ENCODE data around the gene KLHL8. TPM values are rescaled to one million over a fixed set of nuclear protein-coding genes. Genes with fewer than 3 reads are reported as not detected.

The KLHL8 gene
- polyA plus RNA-seq, 1 donor from 2014 or later = 15.0 TPM

DNA sequence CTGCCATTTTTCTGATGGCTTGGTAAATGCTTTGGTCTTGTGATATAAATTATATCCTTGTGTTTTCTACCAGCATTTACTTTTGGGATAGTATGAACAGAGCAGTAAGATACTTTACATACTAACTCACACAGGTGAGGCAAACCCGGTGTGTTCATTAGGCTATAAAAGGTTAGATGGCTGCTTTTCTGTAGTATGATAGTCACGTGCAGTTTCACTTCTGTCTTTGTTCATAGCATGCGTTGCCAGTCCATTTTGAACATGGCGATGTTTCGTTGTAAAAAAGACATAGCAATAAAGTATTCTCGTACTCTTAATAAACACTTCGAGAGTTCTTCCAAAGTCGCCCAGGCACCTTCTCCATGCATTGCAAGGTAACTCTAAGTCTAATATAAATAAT lies 88.4 kb downstream of the KLHL8 start:
- Histone ChIP-seq H3K9me2 (ENCODE audit: insufficient read depth, low read length) (no peaks in the 10 kb centered on the region), H3K36me3 (ENCODE audit: insufficient read depth, low read length) (no peaks in the 10 kb centered on the region)

GRCh38 chr4:87130985-87131703 lies 89.3 kb downstream of the KLHL8 start:
- no peaks in the 10 kb centered on the region for H3K9me3 ChIP-seq (ENCODE audit: low read length)
- TF ChIP-seq POLR2AphosphoS5 (IDR thresholded peaks at IDR 0.05) (no peak), TAF1 (IDR thresholded peaks at IDR 0.05; ENCODE audit: low read depth) (no peak), REST (IDR thresholded peaks at IDR 0.05; ENCODE audit: borderline replicate concordance) (no peak), RAD21 (conservative IDR thresholded peaks at IDR 0.05) (no peak), EZH2 (IDR thresholded peaks at IDR 0.05; ENCODE audit: borderline replicate concordance, insufficient read depth, low read length, poor library complexity, severe bottlenecking) (no peak), SMC3 (conservative IDR thresholded peaks at IDR 0.05; ENCODE audit: poor library complexity) (no peak), MXI1 (conservative IDR thresholded peaks at IDR 0.05; ENCODE audit: poor library complexity, severe bottlenecking) (no peak)

More for the DNA sequence above, 88.4 kb downstream of the KLHL8 start:
- no peaks in the 10 kb centered on the region for H4K20me1 ChIP-seq (ENCODE audit: insufficient read depth)
- no peaks in the 10 kb centered on the region for H3K27me3 ChIP-seq (ENCODE audit: insufficient read depth, low read depth, low read length)
- no peak overlapping the region for H3K27ac ChIP-seq (ENCODE audit: low read length)
- H3K9me3 ChIP-seq (ENCODE audit: low read length) = no peaks in the 10 kb centered on the region
- TF ChIP-seq, protein P1, sequence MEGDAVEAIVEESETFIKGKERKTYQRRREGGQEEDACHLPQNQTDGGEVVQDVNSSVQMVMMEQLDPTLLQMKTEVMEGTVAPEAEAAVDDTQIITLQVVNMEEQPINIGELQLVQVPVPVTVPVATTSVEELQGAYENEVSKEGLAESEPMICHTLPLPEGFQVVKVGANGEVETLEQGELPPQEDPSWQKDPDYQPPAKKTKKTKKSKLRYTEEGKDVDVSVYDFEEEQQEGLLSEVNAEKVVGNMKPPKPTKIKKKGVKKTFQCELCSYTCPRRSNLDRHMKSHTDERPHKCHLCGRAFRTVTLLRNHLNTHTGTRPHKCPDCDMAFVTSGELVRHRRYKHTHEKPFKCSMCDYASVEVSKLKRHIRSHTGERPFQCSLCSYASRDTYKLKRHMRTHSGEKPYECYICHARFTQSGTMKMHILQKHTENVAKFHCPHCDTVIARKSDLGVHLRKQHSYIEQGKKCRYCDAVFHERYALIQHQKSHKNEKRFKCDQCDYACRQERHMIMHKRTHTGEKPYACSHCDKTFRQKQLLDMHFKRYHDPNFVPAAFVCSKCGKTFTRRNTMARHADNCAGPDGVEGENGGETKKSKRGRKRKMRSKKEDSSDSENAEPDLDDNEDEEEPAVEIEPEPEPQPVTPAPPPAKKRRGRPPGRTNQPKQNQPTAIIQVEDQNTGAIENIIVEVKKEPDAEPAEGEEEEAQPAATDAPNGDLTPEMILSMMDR (IDR thresholded peaks at IDR 0.05; ENCODE audit: poor library complexity, severe bottlenecking) = no peak
- no peak for TF ChIP-seq EP300 (conservative IDR thresholded peaks at IDR 0.05; ENCODE audit: poor library complexity, severe bottlenecking)
- TF ChIP-seq RAD21 (conservative IDR thresholded peaks at IDR 0.05) = no peak
- no peak for TF ChIP-seq MXI1 (conservative IDR thresholded peaks at IDR 0.05; ENCODE audit: poor library complexity, severe bottlenecking)
- no peak for TF ChIP-seq SMC3 (conservative IDR thresholded peaks at IDR 0.05; ENCODE audit: poor library complexity)
- no peak for TF ChIP-seq REST (IDR thresholded peaks at IDR 0.05; ENCODE audit: borderline replicate concordance)
- TF ChIP-seq POLR2AphosphoS5 (IDR thresholded peaks at IDR 0.05) = no peak
- TF ChIP-seq EZH2 (IDR thresholded peaks at IDR 0.05; ENCODE audit: borderline replicate concordance, insufficient read depth, low read length, poor library complexity, severe bottlenecking) = no peak
- no peak for TF ChIP-seq TAF1 (IDR thresholded peaks at IDR 0.05; ENCODE audit: low read depth)
- H3K79me2 ChIP-seq (replicated peaks; ENCODE audit: insufficient read depth, low read length) = no peaks in the 10 kb centered on the region
- H2AFZ ChIP-seq (ENCODE audit: low read depth, low read length) = no peak overlapping the region
- H3F3A ChIP-seq (ENCODE audit: insufficient read depth, low read length, poor library complexity, severe bottlenecking) = no peaks in the 10 kb centered on the region
- H3K4me3 ChIP-seq (ENCODE audit: low read length) = no peak overlapping the region
- no peak overlapping the region for H3K9ac ChIP-seq (ENCODE audit: low read length)
- H3K4me2 ChIP-seq (ENCODE audit: low read length) = no peak overlapping the region

More at GRCh38 chr4:87130985-87131703, 89.3 kb downstream of the KLHL8 start:
- Histone ChIP-seq H3K9me2 (ENCODE audit: insufficient read depth, low read length) (no peaks in the 10 kb centered on the region), H3K4me3 (ENCODE audit: low read length) (no peak overlapping the region), H3F3A (ENCODE audit: insufficient read depth, low read length, poor library complexity, severe bottlenecking) (no peaks in the 10 kb centered on the region), H3K27ac (ENCODE audit: low read length) (no peak overlapping the region), H3K4me2 (ENCODE audit: low read length) (no peak overlapping the region), H3K9ac (ENCODE audit: low read length) (no peak overlapping the region), H4K20me1 (ENCODE audit: insufficient read depth) (no peaks in the 10 kb centered on the region), H3K27me3 (ENCODE audit: insufficient read depth, low read depth, low read length) (no peaks in the 10 kb centered on the region), H3K79me2 (replicated peaks; ENCODE audit: insufficient read depth, low read length) (no peaks in the 10 kb centered on the region), H2AFZ (ENCODE audit: low read depth, low read length) (no peak overlapping the region), H3K36me3 (ENCODE audit: insufficient read depth, low read length) (no peaks in the 10 kb centered on the region)

Measured in neural cell (in vitro differentiated cells).